Natural killer cell (primary cell): ENCODE data around the gene ULK4. TPM values are rescaled to one million over a fixed set of nuclear protein-coding genes. Genes with fewer than 3 reads are reported as not detected.

ENCODE experiments used
- ATAC-seq, 3 donors: fragments of 150-1000 bp in 2 of 3; fragments of 200-7000 bp in 1 of 3; cut with Tn5 transposase; 1 replicate in 1 of 3; 2 replicates in 2 of 3; pipeline ENCODE4 v1.10.0; 2021; ENCODE audit warnings: mild to moderate bottlenecking in 2 of 3, moderate library complexity in 2 of 3
- DNase-seq, 2 donors: peaks; one replicate each; pipeline versions ENCODE4 v3.0.0 to v3.0.0-alpha.2; 2013 to 2021; ENCODE audit warnings: mixed read lengths in 1 of 2
- H3K27ac ChIP-seq: one replicate; pipeline ENCODE4 v1.5.1; 2013; ENCODE audit warnings: mild to moderate bottlenecking, low read length
- H3K27me3 ChIP-seq: one replicate; pipeline ENCODE4 v1.6.1; 2013; ENCODE audit warnings: low read length; ENCODE audit not compliant: control insufficient read depth, insufficient read depth
- H3K36me3 ChIP-seq: one replicate; pipeline ENCODE4 v1.6.1; 2013; ENCODE audit warnings: low read length; ENCODE audit not compliant: control insufficient read depth, insufficient read depth
- H3K4me1 ChIP-seq: one replicate; pipeline ENCODE4 v1.6.1; 2013; ENCODE audit warnings: low read length; ENCODE audit not compliant: control insufficient read depth, insufficient read depth
- H3K4me3 ChIP-seq: one replicate; pipeline ENCODE4 v1.5.1; 2013; ENCODE audit warnings: low read length
- H3K9me3 ChIP-seq: one replicate; pipeline ENCODE4 v1.6.1; 2013; ENCODE audit warnings: low read length; ENCODE audit not compliant: control insufficient read depth, insufficient read depth
- H3K27ac Mint-ChIP-seq, 2 donors: one replicate each; pipeline ENCODE4 v1.8.0; 2022; ENCODE audit warnings: mild to moderate bottlenecking in 2 of 2, mixed read lengths in 2 of 2, moderate library complexity in 1 of 2
- H3K27me3 Mint-ChIP-seq, 2 donors: one replicate each; pipeline ENCODE4 v1.8.0; 2022; ENCODE audit warnings: low read depth in 2 of 2, mixed read lengths in 2 of 2
- H3K36me3 Mint-ChIP-seq: one replicate; pipeline ENCODE4 v1.8.0; 2022; ENCODE audit warnings: mixed read lengths
- H3K4me1 Mint-ChIP-seq, 2 donors: one replicate each; pipeline ENCODE4 v1.8.0; 2022; ENCODE audit warnings: mixed read lengths in 2 of 2
- H3K4me3 Mint-ChIP-seq: one replicate; pipeline ENCODE4 v1.8.0; 2022; ENCODE audit warnings: mild to moderate bottlenecking, moderate library complexity, mixed read lengths
- H3K9me3 Mint-ChIP-seq, 2 donors: one replicate each; pipeline ENCODE4 v1.8.0; 2022; ENCODE audit warnings: mixed read lengths in 2 of 2
- CTCF ChIP-seq: fragments of 200-600 bp; IDR thresholded peaks from one replicate; pipeline ENCODE4 v1.8.0; 2022; ENCODE audit warnings: antibody characterized with exemption
- WGBS: methylation state at CpG from one replicate; pipeline ENCODE4 v1.1.7; 2013; ENCODE audit warnings: missing lambda C conversion rate; ENCODE audit not compliant: insufficient coverage; 5-methylcytosine and 5-hydroxymethylcytosine counted together
- intact Hi-C: fragments of 100-400 bp; cut with micrococcal nuclease; formaldehyde crosslinking; loops from one replicate; pipeline ENCODE4 v1.14.2; 2022
- total RNA-seq, 4 donors: library from RNA; stranded (reverse); fragments of 120-200 nt in 1 of 4; gene quantifications; one replicate each; pipeline versions ENCODE4 v1.2.3 to v1.2.4, GENCODE V29; 2013 to 2022

Gene ULK4
- total RNA-seq, 3 donors from 2014 or later (not counting 1 experiment from before 2014, with no cell fraction given) = 19.2 to 25.7 (median 21.2) TPM

- Histone ChIP-seq H3K9me3 (no peaks in the 10 kb centered on the region), H3K27ac (no peak overlapping the region), H3K4me3 (no peak overlapping the region), H3K4me1 (no peaks in the 10 kb centered on the region), H3K36me3 (no peaks in the 10 kb centered on the region), H3K27me3 (no peaks in the 10 kb centered on the region)
- H3K4me3 Mint-ChIP-seq = no peak overlapping the region
- no peaks in the 10 kb centered on the region for H3K9me3 Mint-ChIP-seq
- WGBS = 95% methylated on average over 5 of the region's 5 CpGs
- no peak for TF ChIP-seq CTCF
- no peaks in the 10 kb centered on the region for H3K36me3 Mint-ChIP-seq
- H3K27ac Mint-ChIP-seq = no peak overlapping the region
- DNase-seq = no peak
- peaks cover 2 to 5% of the 10 kb centered on the region in 2 donors for H3K27me3 Mint-ChIP-seq
- no peak for ATAC-seq
- H3K4me1 Mint-ChIP-seq = peaks cover 3 to 4% of the 10 kb centered on the region in 2 donors
- intact Hi-C loops = no loop called here
These were observed 616.1 kb downstream of the ULK4 start for GRCh38 chr3:41345788-41346187.

GRCh38 chr3:41339758-41340157 is 622.1 kb downstream of the ULK4 start:
- Mint-ChIP-seq H3K36me3 (no peaks in the 10 kb centered on the region), H3K4me3 (no peak overlapping the region), H3K9me3 (no peaks in the 10 kb centered on the region), H3K4me1 (peaks cover 0 to 1% of the 10 kb centered on the region in 2 donors), H3K27me3 (peaks cover 2 to 12% of the 10 kb centered on the region in 2 donors), H3K27ac (no peak overlapping the region)
- Histone ChIP-seq H3K4me1 (no peaks in the 10 kb centered on the region), H3K36me3 (no peaks in the 10 kb centered on the region), H3K9me3 (no peaks in the 10 kb centered on the region), H3K27ac (no peak overlapping the region), H3K27me3 (no peaks in the 10 kb centered on the region), H3K4me3 (no peak overlapping the region)
- intact Hi-C loops = no loop called here
- DNase-seq (no peak), ATAC-seq (no peak)
- no CpG with 5 or more reads among the region's 1 CpG for WGBS
- TF ChIP-seq CTCF = no peak

GRCh38 chr3:41338276-41338675 is 623.6 kb downstream of the ULK4 start:
- Histone ChIP-seq H3K4me1 (no peaks in the 10 kb centered on the region), H3K36me3 (no peaks in the 10 kb centered on the region), H3K9me3 (no peaks in the 10 kb centered on the region), H3K4me3 (no peak overlapping the region), H3K27me3 (no peaks in the 10 kb centered on the region), H3K27ac (no peak overlapping the region)
- no peak for TF ChIP-seq CTCF
- Mint-ChIP-seq H3K36me3 (no peaks in the 10 kb centered on the region), H3K4me1 (peaks cover 5 to 6% of the 10 kb centered on the region in 2 donors), H3K27ac (no peak overlapping the region), H3K27me3 (peaks cover 4 to 12% of the 10 kb centered on the region in 2 donors), H3K4me3 (no peak overlapping the region), H3K9me3 (no peaks in the 10 kb centered on the region)
- no peak for DNase-seq
- intact Hi-C loops = no loop called here
- no peak for ATAC-seq
- 95% methylated on average over 1 of the region's 1 CpG for WGBS

- H3K27ac Mint-ChIP-seq = no peak overlapping the region
- Histone ChIP-seq H3K9me3 (no peaks in the 10 kb centered on the region), H3K4me3 (no peak overlapping the region), H3K4me1 (no peaks in the 10 kb centered on the region), H3K36me3 (no peaks in the 10 kb centered on the region), H3K27me3 (no peaks in the 10 kb centered on the region), H3K27ac (no peak overlapping the region)
- DNase-seq = no peak
- WGBS = 63% methylated on average over 2 of the region's 2 CpGs
- H3K4me3 Mint-ChIP-seq = no peak overlapping the region
- peaks cover 2 to 4% of the 10 kb centered on the region in 2 donors for H3K27me3 Mint-ChIP-seq
- TF ChIP-seq CTCF = no peak
- H3K4me1 Mint-ChIP-seq = peaks cover 5 to 6% of the 10 kb centered on the region in 2 donors
- no peaks in the 10 kb centered on the region for H3K36me3 Mint-ChIP-seq
- no peaks in the 10 kb centered on the region for H3K9me3 Mint-ChIP-seq
- no peak for ATAC-seq
- intact Hi-C loops = no loop called here
These were observed 627.5 kb downstream of the ULK4 start for GRCh38 chr3:41334426-41334825.
